GM19397 (cell line): Measurements from ENCODE around the gene BMAL2.

Experiments used
- ATAC-seq: cut with Tn5 transposase; IDR thresholded peaks from one replicate; pipeline ENCODE4 v1.9.1; 2021; ENCODE audit warnings: mild to moderate bottlenecking, moderate library complexity; ENCODE audit not compliant: unreplicated experiment

The BMAL2 gene

DNA sequence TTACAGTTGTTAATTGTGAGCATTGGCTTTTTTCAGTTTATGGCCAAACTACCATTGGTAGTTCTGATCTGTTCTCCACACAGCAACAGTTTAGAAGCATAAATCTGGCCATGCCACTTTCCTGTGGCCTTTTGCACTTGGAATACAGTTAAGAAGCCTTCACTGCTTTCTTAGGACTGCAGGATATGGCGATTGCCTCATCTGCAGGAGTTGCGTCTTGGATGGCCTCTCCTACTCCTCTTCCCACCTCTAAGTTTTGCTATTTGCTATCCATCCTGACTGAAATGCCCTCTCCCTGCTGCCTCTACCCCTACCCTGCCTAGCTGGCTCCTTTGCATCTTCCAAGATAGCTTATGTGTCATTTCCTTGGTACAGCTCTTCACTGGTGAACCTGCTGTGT is 12.8 kb upstream of the BMAL2 start:
- no peak for ATAC-seq

- ATAC-seq: no peak
Observed at GRCh38 chr12:27324530-27324929, 8.1 kb upstream of the BMAL2 start.

- ATAC-seq: no peak
Observed at GRCh38 chr12:27330846-27331245, 1.8 kb upstream of the BMAL2 start.

GRCh38 chr12:27331291-27331926 is 1.2 kb upstream of the BMAL2 start:
- no peak for ATAC-seq

DNA sequence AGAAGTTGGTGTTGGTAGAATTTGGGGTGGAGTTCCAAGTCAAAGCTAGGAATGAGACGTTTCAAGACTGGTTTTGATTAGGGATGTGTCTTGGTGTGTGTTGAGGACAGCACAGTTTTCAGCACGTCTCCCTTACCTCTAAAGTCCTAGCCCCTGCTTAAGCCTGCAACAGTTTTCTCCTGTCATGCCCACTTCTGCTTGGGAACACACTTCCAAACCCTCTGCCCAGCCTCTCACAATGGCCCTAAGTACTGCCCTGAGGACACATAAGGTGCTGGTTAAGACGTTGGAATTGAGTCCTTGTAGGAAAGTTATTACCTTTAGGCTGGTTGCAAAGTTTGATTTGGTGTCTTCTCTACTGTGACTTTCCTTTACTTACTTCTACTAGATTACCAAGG is 710 bp upstream of the BMAL2 start:
- ATAC-seq: no peak

DNA sequence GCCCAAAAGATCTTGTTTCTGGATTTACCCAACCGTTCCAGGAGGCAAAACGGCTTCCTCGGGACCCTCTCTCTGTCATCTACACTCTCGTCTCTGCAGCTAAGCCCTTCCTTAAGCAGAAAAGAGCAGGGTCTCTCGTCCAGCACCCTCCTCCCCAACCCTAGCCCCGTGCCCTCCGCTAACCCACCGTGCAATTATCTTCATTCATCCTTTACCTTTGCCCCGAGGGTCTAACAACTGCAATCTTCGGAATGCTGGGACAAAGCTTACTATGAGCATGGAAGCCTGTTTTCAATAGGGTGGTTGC is 276 bp upstream of the BMAL2 start:
- ATAC-seq: peak; percentile 0

DNA sequence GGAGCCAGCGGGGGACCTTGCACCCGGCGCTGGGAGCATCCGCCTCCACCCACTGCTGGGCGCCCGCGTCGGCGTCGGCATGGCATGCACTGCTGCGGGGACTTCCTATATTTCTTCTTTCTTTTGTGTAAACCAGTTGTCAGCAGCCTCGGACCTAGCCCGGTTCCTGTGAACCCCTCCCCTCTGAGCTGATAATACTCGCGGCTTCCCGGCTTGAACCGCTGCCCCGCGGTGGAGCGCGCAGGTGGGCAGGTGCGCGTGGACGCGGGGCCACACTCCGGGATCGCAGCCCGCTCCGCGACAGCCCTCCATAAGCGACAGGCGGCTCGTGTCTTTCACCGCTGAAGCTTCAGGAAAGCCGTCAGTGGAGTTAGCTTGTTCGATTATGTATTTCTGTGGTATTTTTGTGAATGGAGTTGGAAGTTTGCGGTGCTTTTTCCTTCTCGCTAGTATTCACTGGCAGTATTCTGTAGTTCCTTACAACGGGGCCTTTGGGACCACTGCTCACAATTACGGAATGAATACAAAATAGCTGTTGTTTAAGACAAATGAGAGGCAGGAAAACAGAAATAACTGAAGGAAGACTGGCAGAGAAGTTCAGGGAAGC is 870 bp downstream of the BMAL2 start:
- ATAC-seq: peak; percentile 31

- no peak for ATAC-seq
Observed at GRCh38 chr12:27334042-27334720, 1.5 kb downstream of the BMAL2 start.

DNA sequence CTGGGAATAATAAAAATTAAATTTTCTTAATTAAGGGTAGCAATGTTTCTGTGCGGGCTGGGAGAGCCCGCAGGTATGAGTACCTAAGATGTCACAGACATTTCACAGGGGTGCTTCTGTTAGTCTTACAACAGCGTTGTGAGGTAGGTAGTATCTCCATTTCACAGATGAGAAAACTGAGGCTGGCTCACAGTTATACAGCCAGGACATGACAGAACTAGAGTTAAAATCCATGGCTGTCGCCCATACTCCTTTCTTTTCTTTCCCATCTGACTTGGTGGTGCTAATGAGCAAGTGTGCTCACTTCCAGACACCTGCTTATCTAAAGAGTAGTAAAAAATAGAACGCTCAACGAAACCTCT is 2.1 kb downstream of the BMAL2 start:
- ATAC-seq: no peak

GRCh38 chr12:27335364-27336281 is 3.0 kb downstream of the BMAL2 start:
- ATAC-seq: no peak

- ATAC-seq: no peak
Observed at GRCh38 chr12:27336282-27336653, 3.6 kb downstream of the BMAL2 start.

DNA sequence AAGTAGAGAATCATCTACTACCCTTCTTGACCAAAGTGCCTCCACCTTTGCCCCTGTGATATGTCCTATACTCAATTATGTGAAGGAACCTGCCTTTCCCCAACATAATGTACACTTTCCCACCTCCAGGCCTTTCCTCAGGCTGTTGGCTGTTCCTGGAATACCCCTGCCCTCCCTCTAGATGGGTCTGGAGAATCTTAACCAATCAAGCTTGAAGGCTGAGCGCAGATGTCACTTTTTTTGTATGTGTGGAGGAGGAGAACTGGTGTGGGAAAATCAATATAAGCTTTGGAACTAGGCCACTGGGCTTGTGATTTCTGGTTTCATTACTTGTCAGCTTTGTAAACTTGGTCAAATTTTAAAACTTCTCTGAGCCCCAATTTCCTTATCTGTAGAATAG is 4.7 kb downstream of the BMAL2 start:
- ATAC-seq: no peak

GRCh38 chr12:27338473-27338872 is 5.8 kb downstream of the BMAL2 start:
- no peak for ATAC-seq

- no peak for ATAC-seq
Observed at GRCh38 chr12:27340971-27341370, 8.3 kb downstream of the BMAL2 start.

GRCh38 chr12:27342536-27342935 is 9.9 kb downstream of the BMAL2 start:
- no peak for ATAC-seq

DNA sequence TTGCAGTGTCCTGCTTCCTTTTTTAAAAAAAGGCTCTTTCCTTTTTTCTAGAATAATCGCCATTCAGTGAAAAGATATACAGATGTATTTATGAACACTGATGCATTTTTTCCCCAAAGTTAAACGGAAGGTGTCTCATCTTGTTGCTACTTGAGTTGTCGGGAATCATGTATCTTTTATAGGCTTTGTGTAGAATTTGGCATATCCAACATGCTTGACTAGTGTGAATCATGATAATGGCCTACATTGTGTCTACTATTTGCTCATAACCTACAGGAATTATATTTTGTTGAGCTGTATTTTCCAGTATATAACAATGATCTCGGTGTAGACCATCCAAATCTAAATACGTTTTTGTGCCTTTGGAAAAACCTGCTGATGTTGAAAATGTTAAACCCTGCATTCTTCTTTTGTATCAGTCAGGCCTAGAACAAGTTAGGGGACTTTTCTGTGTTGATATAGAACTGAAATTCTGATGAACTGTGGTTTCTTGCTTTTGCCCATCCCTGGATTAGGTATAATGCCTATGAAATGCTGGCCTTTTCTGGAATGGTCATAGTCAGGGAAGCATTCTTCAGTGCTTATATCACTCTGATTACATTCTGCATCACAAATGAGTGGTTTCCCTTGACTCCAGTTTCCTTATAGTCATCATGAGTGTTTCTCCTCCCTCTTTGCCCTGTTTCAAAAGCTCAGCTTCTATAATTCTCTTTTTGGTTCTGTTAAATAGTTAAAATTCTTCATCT is 10.8 kb downstream of the BMAL2 start:
- no peak for ATAC-seq

- no peak for ATAC-seq
Observed at GRCh38 chr12:27344246-27344645, 11.6 kb downstream of the BMAL2 start.

- ATAC-seq: no peak
Observed at GRCh38 chr12:27344760-27345159, 12.1 kb downstream of the BMAL2 start.

- no peak for ATAC-seq
Observed at GRCh38 chr12:27345376-27345775, 12.7 kb downstream of the BMAL2 start.

GRCh38 chr12:27347779-27348178 is 15.1 kb downstream of the BMAL2 start:
- no peak for ATAC-seq

DNA sequence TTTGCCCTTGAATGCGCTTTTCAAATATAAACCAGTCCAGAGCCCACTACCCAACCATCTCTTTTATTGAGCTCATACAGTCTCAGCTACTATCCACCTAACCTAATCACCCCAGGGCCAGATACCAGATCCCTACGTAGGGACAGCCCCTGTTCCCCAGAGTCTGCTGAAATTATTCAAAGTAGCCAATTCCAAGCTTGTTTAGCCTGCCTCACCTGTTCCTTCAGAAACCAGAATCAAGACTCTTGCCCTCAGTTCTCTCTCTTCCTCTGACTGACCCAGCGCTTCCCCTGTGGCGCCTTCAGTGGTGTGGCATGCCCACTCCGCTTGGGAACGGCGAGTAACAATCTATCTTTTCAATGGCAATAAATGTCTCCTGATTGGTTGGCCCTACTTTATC is 18.8 kb downstream of the BMAL2 start:
- no peak for ATAC-seq
